Measurements from ENCODE around the gene CECR2. TPM values are rescaled to one million over a fixed set of nuclear protein-coding genes. Genes with fewer than 3 reads are reported as not detected.

CECR2 gene
- total RNA-seq, 1 experiment from 2014 or later, result 3.6 TPM

DNA sequence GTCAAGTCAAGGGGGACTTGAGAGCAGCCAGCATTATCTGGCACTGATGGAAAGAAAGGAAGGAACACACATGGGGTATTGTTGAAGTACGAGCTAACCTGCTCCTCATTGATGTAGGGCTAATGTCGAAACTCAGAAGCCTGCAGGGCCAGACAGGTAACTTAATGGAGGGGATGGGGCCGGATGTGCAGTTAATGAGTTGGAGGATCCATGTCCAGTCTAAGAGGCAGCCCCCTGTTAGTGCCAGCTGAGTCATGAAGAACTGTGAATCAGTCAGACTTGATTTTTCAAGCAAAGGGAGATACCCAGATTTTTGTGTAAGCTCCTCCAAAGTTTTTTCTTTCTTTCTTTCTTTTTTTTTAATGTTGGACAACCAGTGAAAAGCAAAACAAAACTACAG is 65.6 kb downstream of the CECR2 start:
- DNase-seq (ENCODE audit: low read depth, low spot score) (no peak), ATAC-seq (no peak)
- ChIA-PET POLR2A (interaction anchor here (0.6 kb wide), 1 partner anchor 8 kb away, joined by 4 read pairs; no protein-coding TSS in a partner anchor), CTCF (interaction anchor here (0.6 kb wide), 1 partner anchor 188 kb away, joined by 4 read pairs; no protein-coding TSS in a partner anchor)
- intact Hi-C loops (cut with micrococcal nuclease; ENCODE audit: unreplicated experiment) (no loop called here), in situ Hi-C loops (cut with HindIII; ENCODE audit: low pct_unique_long_range_greater_than_20kb, low sequenced_read_pairs) (no loop called here)
- H3K4me3 ChIP-seq (ENCODE audit: low read depth in 2 of 2, low read length in 2 of 2), result no peak overlapping the region
- no TSS peak for BruUV-seq (replicated peaks)
- no peaks in the 10 kb centered on the region for H3K4me1 ChIP-seq (ENCODE audit: control insufficient read depth, insufficient read depth, low read length)
- no peaks in the 10 kb centered on the region for H3K27me3 ChIP-seq (ENCODE audit: control insufficient read depth, insufficient read depth, low read length)
- H3K9me3 ChIP-seq (ENCODE audit: control insufficient read depth, insufficient read depth, low read depth, low read length), result no peaks in the 10 kb centered on the region
- H3K27ac ChIP-seq (ENCODE audit: low read length), result no peak overlapping the region
- no peaks in the 10 kb centered on the region for H3K36me3 ChIP-seq (ENCODE audit: control insufficient read depth, insufficient read depth, low read length)
- TF ChIP-seq POLR2AphosphoS5 (IDR thresholded peaks at IDR 0.05; ENCODE audit: low read depth, low read length) (no peak), TCF7L2 (IDR thresholded peaks at IDR 0.05; ENCODE audit: low read depth, low read length) (no peak), SIN3A (IDR thresholded peaks at IDR 0.05; ENCODE audit: borderline replicate concordance, insufficient read depth, low read depth, low read length) (no peak)
- TF ChIP-seq, protein P1, sequence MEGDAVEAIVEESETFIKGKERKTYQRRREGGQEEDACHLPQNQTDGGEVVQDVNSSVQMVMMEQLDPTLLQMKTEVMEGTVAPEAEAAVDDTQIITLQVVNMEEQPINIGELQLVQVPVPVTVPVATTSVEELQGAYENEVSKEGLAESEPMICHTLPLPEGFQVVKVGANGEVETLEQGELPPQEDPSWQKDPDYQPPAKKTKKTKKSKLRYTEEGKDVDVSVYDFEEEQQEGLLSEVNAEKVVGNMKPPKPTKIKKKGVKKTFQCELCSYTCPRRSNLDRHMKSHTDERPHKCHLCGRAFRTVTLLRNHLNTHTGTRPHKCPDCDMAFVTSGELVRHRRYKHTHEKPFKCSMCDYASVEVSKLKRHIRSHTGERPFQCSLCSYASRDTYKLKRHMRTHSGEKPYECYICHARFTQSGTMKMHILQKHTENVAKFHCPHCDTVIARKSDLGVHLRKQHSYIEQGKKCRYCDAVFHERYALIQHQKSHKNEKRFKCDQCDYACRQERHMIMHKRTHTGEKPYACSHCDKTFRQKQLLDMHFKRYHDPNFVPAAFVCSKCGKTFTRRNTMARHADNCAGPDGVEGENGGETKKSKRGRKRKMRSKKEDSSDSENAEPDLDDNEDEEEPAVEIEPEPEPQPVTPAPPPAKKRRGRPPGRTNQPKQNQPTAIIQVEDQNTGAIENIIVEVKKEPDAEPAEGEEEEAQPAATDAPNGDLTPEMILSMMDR (IDR thresholded peaks at IDR 0.05), result no peak
- TF ChIP-seq, protein P2, sequence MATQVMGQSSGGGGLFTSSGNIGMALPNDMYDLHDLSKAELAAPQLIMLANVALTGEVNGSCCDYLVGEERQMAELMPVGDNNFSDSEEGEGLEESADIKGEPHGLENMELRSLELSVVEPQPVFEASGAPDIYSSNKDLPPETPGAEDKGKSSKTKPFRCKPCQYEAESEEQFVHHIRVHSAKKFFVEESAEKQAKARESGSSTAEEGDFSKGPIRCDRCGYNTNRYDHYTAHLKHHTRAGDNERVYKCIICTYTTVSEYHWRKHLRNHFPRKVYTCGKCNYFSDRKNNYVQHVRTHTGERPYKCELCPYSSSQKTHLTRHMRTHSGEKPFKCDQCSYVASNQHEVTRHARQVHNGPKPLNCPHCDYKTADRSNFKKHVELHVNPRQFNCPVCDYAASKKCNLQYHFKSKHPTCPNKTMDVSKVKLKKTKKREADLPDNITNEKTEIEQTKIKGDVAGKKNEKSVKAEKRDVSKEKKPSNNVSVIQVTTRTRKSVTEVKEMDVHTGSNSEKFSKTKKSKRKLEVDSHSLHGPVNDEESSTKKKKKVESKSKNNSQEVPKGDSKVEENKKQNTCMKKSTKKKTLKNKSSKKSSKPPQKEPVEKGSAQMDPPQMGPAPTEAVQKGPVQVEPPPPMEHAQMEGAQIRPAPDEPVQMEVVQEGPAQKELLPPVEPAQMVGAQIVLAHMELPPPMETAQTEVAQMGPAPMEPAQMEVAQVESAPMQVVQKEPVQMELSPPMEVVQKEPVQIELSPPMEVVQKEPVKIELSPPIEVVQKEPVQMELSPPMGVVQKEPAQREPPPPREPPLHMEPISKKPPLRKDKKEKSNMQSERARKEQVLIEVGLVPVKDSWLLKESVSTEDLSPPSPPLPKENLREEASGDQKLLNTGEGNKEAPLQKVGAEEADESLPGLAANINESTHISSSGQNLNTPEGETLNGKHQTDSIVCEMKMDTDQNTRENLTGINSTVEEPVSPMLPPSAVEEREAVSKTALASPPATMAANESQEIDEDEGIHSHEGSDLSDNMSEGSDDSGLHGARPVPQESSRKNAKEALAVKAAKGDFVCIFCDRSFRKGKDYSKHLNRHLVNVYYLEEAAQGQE (IDR thresholded peaks at IDR 0.05; ENCODE audit: insufficient read depth in 1 of 2, low read depth in 2 of 2, low read length in 1 of 2), result no peak

DNA sequence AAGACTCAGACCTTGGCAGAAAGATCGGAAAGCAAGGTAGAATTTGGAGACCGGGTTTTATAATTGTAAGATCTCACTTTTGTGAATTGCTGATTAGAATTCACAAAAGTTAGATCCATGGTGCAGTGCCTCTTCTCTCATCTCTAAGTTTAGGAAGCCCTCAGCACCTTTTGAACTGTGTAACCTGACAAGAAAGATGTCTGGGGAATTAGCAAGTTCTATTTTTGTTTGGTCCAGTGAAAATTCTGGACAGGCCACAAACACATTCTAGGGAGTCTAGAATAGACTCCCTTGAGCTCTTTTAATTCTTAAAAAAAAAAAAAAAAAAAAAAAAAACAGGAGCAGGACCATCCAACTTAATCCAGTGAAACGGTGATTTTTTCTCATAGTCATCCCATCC is 66.1 kb downstream of the CECR2 start:
- in situ Hi-C loops (cut with HindIII; ENCODE audit: low pct_unique_long_range_greater_than_20kb, low sequenced_read_pairs), result no loop called here
- CTCF ChIA-PET, result no interaction called here
- POLR2A ChIA-PET, result interaction anchor here (0.6 kb wide), 1 partner anchor 8 kb away, joined by 4 read pairs; no protein-coding TSS in a partner anchor

More for the DNA sequence above, 66.1 kb downstream of the CECR2 start:
- no peaks in the 10 kb centered on the region for H3K9me3 ChIP-seq (ENCODE audit: control insufficient read depth, insufficient read depth, low read depth, low read length)
- no TSS peak for BruUV-seq (replicated peaks)
- H3K27me3 ChIP-seq (ENCODE audit: control insufficient read depth, insufficient read depth, low read length), result no peaks in the 10 kb centered on the region
- DNase-seq (ENCODE audit: low read depth, low spot score), result no peak
- no peak overlapping the region for H3K27ac ChIP-seq (ENCODE audit: low read length)
- no peak overlapping the region for H3K4me3 ChIP-seq (ENCODE audit: low read depth in 2 of 2, low read length in 2 of 2)
- TF ChIP-seq, protein P1 (IDR thresholded peaks at IDR 0.05), result no peak
- no peak for TF ChIP-seq TCF7L2 (IDR thresholded peaks at IDR 0.05; ENCODE audit: low read depth, low read length)
- TF ChIP-seq, protein P2 (IDR thresholded peaks at IDR 0.05; ENCODE audit: insufficient read depth in 1 of 2, low read depth in 2 of 2, low read length in 1 of 2), result no peak
- no peak for TF ChIP-seq SIN3A (IDR thresholded peaks at IDR 0.05; ENCODE audit: borderline replicate concordance, insufficient read depth, low read depth, low read length)
- no peak for TF ChIP-seq POLR2AphosphoS5 (IDR thresholded peaks at IDR 0.05; ENCODE audit: low read depth, low read length)
- ATAC-seq, result no peak
- intact Hi-C loops (cut with micrococcal nuclease; ENCODE audit: unreplicated experiment), result no loop called here
- H3K36me3 ChIP-seq (ENCODE audit: control insufficient read depth, insufficient read depth, low read length), result no peaks in the 10 kb centered on the region
- H3K4me1 ChIP-seq (ENCODE audit: control insufficient read depth, insufficient read depth, low read length), result no peaks in the 10 kb centered on the region
